Mesodermal cell (in vitro differentiated cells): ENCODE measurements around the gene DOCK2.
"Not testable (repeated sequence)": the region's sequence is repeated elsewhere in the genome, so short reads cannot be mapped to it uniquely, and the experiment has no call there.

Experiments used
- H3K27ac ChIP-seq: 2 replicates; pipeline ENCODE4 v1.7.0; 2013; ENCODE audit warnings: mild to moderate bottlenecking, low read depth, low read length, moderate library complexity; ENCODE audit not compliant: severe bottlenecking
- H3K36me3 ChIP-seq: 2 replicates; pipeline ENCODE4 v1.7.1; 2013; ENCODE audit warnings: mild to moderate bottlenecking, low read length, moderate library complexity; ENCODE audit not compliant: control insufficient read depth, insufficient read depth
- H3K4me1 ChIP-seq: one replicate; pipeline ENCODE4 v1.7.1; 2013; ENCODE audit warnings: mild to moderate bottlenecking, low read length; ENCODE audit not compliant: insufficient read depth, control insufficient read depth, poor library complexity, severe bottlenecking
- H3K4me3 ChIP-seq: 2 replicates; pipeline ENCODE4 v1.7.0; 2013; ENCODE audit warnings: low read length, control low read depth, mild to moderate bottlenecking; ENCODE audit not compliant: insufficient read depth, poor library complexity, severe bottlenecking; ENCODE audit errors: extremely low read depth
- H3K9me3 ChIP-seq: 2 replicates; pipeline ENCODE4 v1.7.1; 2013; ENCODE audit warnings: mild to moderate bottlenecking, low read length, moderate library complexity; ENCODE audit not compliant: control insufficient read depth
- WGBS, 2 experiments: methylation state at CpG; one replicate each; pipeline ENCODE4 v1.1.5; 2013; ENCODE audit warnings: missing lambda C conversion rate in 2 of 2; ENCODE audit not compliant: insufficient coverage in 2 of 2; 5-methylcytosine and 5-hydroxymethylcytosine counted together

The DOCK2 gene

DNA sequence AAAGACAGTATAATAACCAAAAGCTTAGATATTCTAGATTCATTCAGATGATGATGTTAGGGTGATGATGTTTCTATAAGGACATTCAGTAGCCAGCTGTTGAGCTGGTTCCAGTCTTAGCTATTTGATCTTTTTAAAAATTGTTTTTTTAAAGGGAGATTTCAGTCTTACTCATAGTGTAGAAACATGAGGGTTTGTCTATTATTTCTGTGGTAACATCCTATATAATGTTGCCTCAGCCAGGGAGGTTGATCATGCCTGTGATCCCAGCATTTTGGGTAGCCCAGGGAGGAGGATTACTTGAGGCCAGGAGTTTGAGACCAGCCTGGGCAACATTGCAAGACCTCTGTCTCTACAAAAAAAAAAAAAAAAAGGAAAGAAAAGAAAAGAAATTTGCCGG is 167.8 kb downstream of the DOCK2 start:
- no CpG with 5 or more reads among the region's 1 CpG for WGBS, 2 experiments
- Histone ChIP-seq H3K4me3 (no peak overlapping the region), H3K36me3 (no peaks in the 10 kb centered on the region), H3K4me1 (peaks cover 13% of the 10 kb centered on the region), H3K9me3 (no peaks in the 10 kb centered on the region), H3K27ac (no peak overlapping the region)

GRCh38 chr5:169805527-169805934 is 168.5 kb downstream of the DOCK2 start:
- peaks cover 13% of the 10 kb centered on the region for H3K4me1 ChIP-seq
- no peaks in the 10 kb centered on the region for H3K9me3 ChIP-seq
- no peak overlapping the region for H3K4me3 ChIP-seq
- 58% methylated on average over 2 of the region's 5 CpGs; no CpG with 5 or more reads in 1 of the 2 experiments for WGBS, 2 experiments
- H3K36me3 ChIP-seq = no peaks in the 10 kb centered on the region
- no peak overlapping the region for H3K27ac ChIP-seq

- no peaks in the 10 kb centered on the region for H3K9me3 ChIP-seq
Measured at GRCh38 chr5:169805937-169806700, 169.0 kb downstream of the DOCK2 start.

GRCh38 chr5:169808118-169808581 is 171.1 kb downstream of the DOCK2 start:
- H3K9me3 ChIP-seq = no peaks in the 10 kb centered on the region
- H3K27ac ChIP-seq = no peak overlapping the region
- H3K4me3 ChIP-seq = no peak overlapping the region
- H3K4me1 ChIP-seq = peaks cover 11% of the 10 kb centered on the region
- no peaks in the 10 kb centered on the region for H3K36me3 ChIP-seq
- WGBS, 2 experiments = 11 to 17% methylated on average over 2 of the region's 2 CpGs

More at GRCh38 chr5:169805937-169806700, 169.0 kb downstream of the DOCK2 start:
- Histone ChIP-seq H3K27ac (no peak overlapping the region), H3K36me3 (no peaks in the 10 kb centered on the region), H3K4me1 (peaks cover 13% of the 10 kb centered on the region), H3K4me3 (no peak overlapping the region)
- WGBS, 2 experiments = 91 to 97% methylated on average over 4 of the region's 6 CpGs

DNA sequence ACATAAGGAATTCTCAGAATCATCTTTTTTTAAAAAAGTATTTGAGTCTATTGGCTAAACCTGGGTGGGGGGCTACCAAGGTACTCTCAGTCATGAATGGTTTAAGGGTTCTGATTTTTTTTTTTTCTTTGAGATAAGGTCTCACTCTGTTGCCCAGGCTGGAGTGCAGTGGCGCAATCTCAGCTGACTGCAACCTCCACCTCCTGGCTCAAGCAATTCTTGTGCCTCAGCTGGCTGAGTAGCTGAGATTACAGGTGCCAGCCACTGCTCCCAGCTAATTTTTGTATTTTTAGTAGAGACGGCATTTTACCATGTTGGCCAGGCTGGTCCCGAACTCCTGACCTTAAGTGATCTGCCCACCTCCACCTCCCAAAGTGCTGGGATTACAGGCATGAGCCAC is 171.8 kb downstream of the DOCK2 start:
- 69 to 79% methylated on average over 3 of the region's 3 CpGs for WGBS, 2 experiments
- H3K9me3 ChIP-seq, H3K4me1 ChIP-seq, H3K27ac ChIP-seq, H3K4me3 ChIP-seq, H3K36me3 ChIP-seq: not testable (repeated sequence)

DNA sequence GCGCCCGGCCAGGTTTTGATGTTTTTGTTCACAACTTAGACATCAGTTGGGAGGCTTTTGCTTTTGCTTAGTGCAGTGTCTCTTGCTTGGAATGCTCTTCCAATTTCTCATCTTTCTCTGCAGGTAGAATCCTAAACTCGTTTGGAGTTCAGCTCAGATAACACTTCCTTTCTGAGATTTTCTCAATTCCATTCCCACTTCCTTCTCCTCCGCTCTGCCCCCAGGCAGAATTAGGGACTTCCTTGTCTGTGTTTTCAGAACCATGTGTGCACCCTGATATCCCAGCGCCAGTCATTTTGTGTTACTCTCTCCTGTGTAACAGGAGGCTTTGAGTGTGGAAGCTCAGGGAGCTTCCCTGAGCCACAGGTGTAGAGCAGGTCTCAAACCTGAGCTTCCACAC is 172.2 kb downstream of the DOCK2 start:
- no peak overlapping the region for H3K4me3 ChIP-seq
- 73 to 86% methylated on average over 3 to 5 of the region's 5 CpGs for WGBS, 2 experiments
- no peaks in the 10 kb centered on the region for H3K9me3 ChIP-seq
- H3K4me1 ChIP-seq = peaks cover 3% of the 10 kb centered on the region
- no peaks in the 10 kb centered on the region for H3K36me3 ChIP-seq
- H3K27ac ChIP-seq = no peak overlapping the region

- WGBS, 2 experiments = 96 to 97% methylated on average over 3 of the region's 5 CpGs
- Histone ChIP-seq H3K4me3 (no peak overlapping the region), H3K27ac (no peak overlapping the region), H3K4me1 (peaks cover 3% of the 10 kb centered on the region), H3K9me3 (no peaks in the 10 kb centered on the region), H3K36me3 (no peaks in the 10 kb centered on the region)
Measured at GRCh38 chr5:169810524-169810923, 173.4 kb downstream of the DOCK2 start.

GRCh38 chr5:169811023-169811422 is 173.9 kb downstream of the DOCK2 start:
- no peaks in the 10 kb centered on the region for H3K36me3 ChIP-seq
- H3K4me3 ChIP-seq = no peak overlapping the region
- 78 to 91% methylated on average over 5 of the region's 5 CpGs for WGBS, 2 experiments
- no peak overlapping the region for H3K27ac ChIP-seq
- H3K4me1 ChIP-seq = peaks cover 3% of the 10 kb centered on the region
- H3K9me3 ChIP-seq = no peaks in the 10 kb centered on the region

GRCh38 chr5:169811680-169812079 is 174.6 kb downstream of the DOCK2 start:
- Histone ChIP-seq H3K36me3 (no peaks in the 10 kb centered on the region), H3K9me3 (no peaks in the 10 kb centered on the region), H3K27ac (no peak overlapping the region), H3K4me3 (no peak overlapping the region), H3K4me1 (peaks cover 3% of the 10 kb centered on the region)
- WGBS, 2 experiments = 87 to 94% methylated on average over 3 to 4 of the region's 5 CpGs

GRCh38 chr5:169812786-169813185 is 175.7 kb downstream of the DOCK2 start:
- Histone ChIP-seq H3K27ac (no peak overlapping the region), H3K4me1 (peaks cover 3% of the 10 kb centered on the region), H3K9me3 (no peaks in the 10 kb centered on the region), H3K36me3 (no peaks in the 10 kb centered on the region), H3K4me3 (no peak overlapping the region)
- WGBS, 2 experiments = 49 to 50% methylated on average over 3 to 4 of the region's 6 CpGs

GRCh38 chr5:169814045-169814444 is 177.0 kb downstream of the DOCK2 start:
- no peaks in the 10 kb centered on the region for H3K36me3 ChIP-seq
- no peak overlapping the region for H3K27ac ChIP-seq
- 88 to 100% methylated on average over 3 of the region's 3 CpGs for WGBS, 2 experiments
- no peak overlapping the region for H3K4me3 ChIP-seq
- H3K9me3 ChIP-seq = no peaks in the 10 kb centered on the region
- H3K4me1 ChIP-seq = no peaks in the 10 kb centered on the region
